Gastrocnemius medialis (tissue), 4 donors: ENCODE data around the gene PDCL3. TPM values are rescaled to one million over a fixed set of nuclear protein-coding genes. Genes with fewer than 3 reads are reported as not detected.

Source experiments
- ATAC-seq, 2 donors: fragments of 150-250 bp; one replicate each; pipeline ENCODE4 v1.9.1; 2016
- DNase-seq, 2 donors: peaks; one replicate each; pipeline ENCODE4 v3.0.0-alpha.2; 2019
- H3K27ac ChIP-seq, 4 donors: fragments of 200-600 bp; sonication (generic); 1 replicate in 1 of 4; 2 replicates in 3 of 4; pipeline ENCODE4 v1.5.1; 2016 to 2018; ENCODE audit warnings: mild to moderate bottlenecking in 2 of 4, moderate library complexity in 1 of 4
- H3K27me3 ChIP-seq, 3 donors: fragments of 200-600 bp; sonication (generic) in 2 of 3; 1 replicate in 1 of 3; 2 replicates in 2 of 3; pipeline versions ENCODE4 v1.5.1 to v1.6.0; 2016 to 2019; ENCODE audit warnings: mild to moderate bottlenecking in 1 of 3, moderate library complexity in 1 of 3
- H3K36me3 ChIP-seq, 2 donors: fragments of 200-600 bp; sonication (generic) in 1 of 2; one replicate each; pipeline ENCODE4 v1.5.1; 2017 to 2018
- H3K4me1 ChIP-seq, 2 donors: fragments of 200-600 bp; sonication (generic) in 1 of 2; one replicate each; pipeline ENCODE4 v1.5.1; 2016 to 2017; ENCODE audit warnings: mild to moderate bottlenecking in 2 of 2
- H3K4me3 ChIP-seq, 4 donors: fragments of 200-600 bp; sonication (generic) in 3 of 4; 1 replicate in 1 of 4; 2 replicates in 3 of 4; pipeline ENCODE4 v1.5.1; 2016 to 2019; ENCODE audit warnings: mild to moderate bottlenecking in 2 of 4
- H3K9me3 ChIP-seq, 3 donors: fragments of 200-600 bp; sonication (generic) in 2 of 3; 1 replicate in 1 of 3; 2 replicates in 2 of 3; pipeline ENCODE4 v1.5.1; 2016 to 2019
- POLR2A ChIP-seq, 2 donors: fragments of 450-650 bp; IDR thresholded peaks; one replicate each; pipeline ENCODE4 v1.6.1; 2017; ENCODE audit warnings: antibody characterized with exemption in 2 of 2, mild to moderate bottlenecking in 2 of 2, moderate library complexity in 2 of 2
- in situ Hi-C, 4 donors: fragments of 200-750 bp; cut with MboI; loops; one replicate each; pipeline versions ENCODE4 v1.15.0 to v1.8.0; 2017; ENCODE audit warnings: low sequenced_read_pairs in 4 of 4
- intact Hi-C: fragments of 100-400 bp; cut with DNase I; formaldehyde crosslinking; loops from one replicate; pipeline ENCODE4 v1.15.1; 2023; ENCODE audit warnings: low total_unique reads
- total RNA-seq, 4 donors: library from RNA; depleted of rRNA; stranded (reverse); fragments of >200 nt; gene quantifications; one replicate each; pipeline versions ENCODE4 v1.1.0 to v1.2.3, GENCODE V29; 2016
- TF ChIP-seq, protein P1 (sequence below), 5 experiments: fragments of 450-650 bp in 3 of 5; fragments of 200-600 bp in 2 of 5; sonication (generic) in 2 of 5; IDR thresholded peaks in 4 of 5; conservative IDR thresholded peaks in 1 of 5; 1 replicate in 4 of 5; 2 replicates in 1 of 5; pipeline ENCODE4 v1.5.1; 2016 to 2019; ENCODE audit warnings: antibody characterized with exemption in 5 of 5, mild to moderate bottlenecking in 3 of 5, moderate library complexity in 3 of 5

The PDCL3 gene
- total RNA-seq, 4 donors from 2014 or later, result 16.6 to 37.3 (median 27.8) TPM

DNA sequence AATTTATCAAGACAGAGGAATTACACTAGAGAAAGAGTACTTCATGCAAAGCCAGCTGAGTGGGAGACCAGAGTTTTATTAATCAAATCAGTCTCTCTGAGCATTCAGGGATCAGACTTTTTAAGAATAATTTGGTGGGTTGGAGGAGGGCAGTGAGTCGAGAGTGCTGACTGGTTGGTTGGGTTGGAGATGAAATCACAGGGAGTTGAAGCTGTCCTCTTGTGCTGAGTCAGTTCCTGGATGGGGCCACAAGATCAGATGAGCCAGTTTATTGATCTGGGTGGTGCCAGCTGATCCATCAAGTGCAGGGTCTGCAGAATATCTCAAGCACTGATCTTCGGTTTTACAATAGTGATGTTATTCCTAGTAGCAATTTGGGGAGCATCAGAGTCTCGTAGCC, 21.4 kb upstream of the PDCL3 start:
- TF ChIP-seq, protein P1, sequence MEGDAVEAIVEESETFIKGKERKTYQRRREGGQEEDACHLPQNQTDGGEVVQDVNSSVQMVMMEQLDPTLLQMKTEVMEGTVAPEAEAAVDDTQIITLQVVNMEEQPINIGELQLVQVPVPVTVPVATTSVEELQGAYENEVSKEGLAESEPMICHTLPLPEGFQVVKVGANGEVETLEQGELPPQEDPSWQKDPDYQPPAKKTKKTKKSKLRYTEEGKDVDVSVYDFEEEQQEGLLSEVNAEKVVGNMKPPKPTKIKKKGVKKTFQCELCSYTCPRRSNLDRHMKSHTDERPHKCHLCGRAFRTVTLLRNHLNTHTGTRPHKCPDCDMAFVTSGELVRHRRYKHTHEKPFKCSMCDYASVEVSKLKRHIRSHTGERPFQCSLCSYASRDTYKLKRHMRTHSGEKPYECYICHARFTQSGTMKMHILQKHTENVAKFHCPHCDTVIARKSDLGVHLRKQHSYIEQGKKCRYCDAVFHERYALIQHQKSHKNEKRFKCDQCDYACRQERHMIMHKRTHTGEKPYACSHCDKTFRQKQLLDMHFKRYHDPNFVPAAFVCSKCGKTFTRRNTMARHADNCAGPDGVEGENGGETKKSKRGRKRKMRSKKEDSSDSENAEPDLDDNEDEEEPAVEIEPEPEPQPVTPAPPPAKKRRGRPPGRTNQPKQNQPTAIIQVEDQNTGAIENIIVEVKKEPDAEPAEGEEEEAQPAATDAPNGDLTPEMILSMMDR (IDR thresholded peaks at IDR 0.05 in 4 of 5, conservative IDR thresholded peaks at IDR 0.05 in 1 of 5), result no peak
- no peak for TF ChIP-seq POLR2A (IDR thresholded peaks at IDR 0.05)
- H3K9me3 ChIP-seq, result no peaks in the 10 kb centered on the region
- H3K36me3 ChIP-seq, result no peaks in the 10 kb centered on the region
- no peak for ATAC-seq
- no peaks in the 10 kb centered on the region for H3K4me1 ChIP-seq
- intact Hi-C loops (no loop called here), in situ Hi-C loops (no loop called here)
- no peaks in the 10 kb centered on the region for H3K27me3 ChIP-seq
- H3K27ac ChIP-seq, result no peak overlapping the region
- H3K4me3 ChIP-seq, result no peak overlapping the region
- no peak for DNase-seq

DNA sequence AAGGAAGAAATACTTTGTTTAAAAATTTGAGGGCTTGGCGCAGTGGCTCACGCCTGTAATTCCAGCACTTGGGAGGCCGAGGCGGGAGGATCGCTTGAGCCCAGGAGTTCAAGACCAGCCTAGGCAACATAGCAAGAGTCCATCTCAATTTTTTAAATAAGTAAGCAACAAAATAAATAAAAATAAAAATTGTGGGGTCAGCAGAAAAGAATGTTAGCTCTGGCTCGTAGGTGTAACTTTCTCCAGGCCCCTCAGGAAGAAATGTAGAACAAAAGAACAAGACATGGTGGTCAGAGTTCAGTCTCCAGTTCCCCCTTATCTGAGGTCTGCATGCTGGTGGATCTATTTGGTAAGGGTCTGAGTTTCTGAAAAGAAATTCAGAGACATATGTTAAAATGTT, 20.4 kb upstream of the PDCL3 start:
- H3K4me1 ChIP-seq, result no peaks in the 10 kb centered on the region
- intact Hi-C loops (no loop called here), in situ Hi-C loops (no loop called here)
- no peak overlapping the region for H3K4me3 ChIP-seq
- no peaks in the 10 kb centered on the region for H3K36me3 ChIP-seq
- H3K27ac ChIP-seq, result no peak overlapping the region
- TF ChIP-seq, protein P1 (IDR thresholded peaks at IDR 0.05 in 4 of 5, conservative IDR thresholded peaks at IDR 0.05 in 1 of 5), result no peak
- no peak for TF ChIP-seq POLR2A (IDR thresholded peaks at IDR 0.05)
- H3K9me3 ChIP-seq, result no peaks in the 10 kb centered on the region
- DNase-seq (no peak), ATAC-seq (no peak)
- no peaks in the 10 kb centered on the region for H3K27me3 ChIP-seq

DNA sequence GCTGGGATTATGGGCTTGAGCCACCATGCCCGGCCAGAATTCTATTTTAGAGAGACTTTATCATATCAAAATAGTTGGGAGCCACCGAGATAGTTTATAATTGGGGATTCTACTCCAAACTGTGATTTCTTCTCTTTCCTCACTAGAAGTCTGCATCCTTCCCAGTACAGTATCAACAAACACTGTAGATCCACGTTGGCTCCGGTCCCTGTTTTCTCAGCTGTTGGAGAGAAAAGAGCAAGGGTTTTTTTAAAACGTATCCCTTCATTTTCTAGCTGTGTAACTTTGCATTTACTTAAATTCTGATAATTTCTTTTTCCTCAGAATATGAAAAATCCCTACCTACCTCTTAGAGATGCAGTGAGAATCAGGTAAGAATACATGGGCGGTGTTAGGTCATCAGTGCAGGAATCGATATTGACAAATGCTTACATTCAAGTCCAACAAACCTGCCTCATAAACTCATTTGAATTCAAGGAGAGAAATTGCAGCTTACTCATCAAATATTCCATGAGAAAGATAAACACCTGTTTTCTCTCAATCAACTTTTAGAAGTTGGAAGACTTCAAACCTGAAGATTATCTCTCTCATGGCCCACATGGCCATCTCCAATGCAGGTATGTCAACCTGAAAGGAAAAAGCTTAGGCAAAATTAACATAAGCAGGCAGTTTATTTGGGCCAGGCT, 17.7 kb upstream of the PDCL3 start:
- H3K36me3 ChIP-seq, result no peaks in the 10 kb centered on the region
- intact Hi-C loops, result no loop called here
- TF ChIP-seq, protein P1 (IDR thresholded peaks at IDR 0.05 in 4 of 5, conservative IDR thresholded peaks at IDR 0.05 in 1 of 5), result no peak
- TF ChIP-seq POLR2A (IDR thresholded peaks at IDR 0.05), result no peak

DNA sequence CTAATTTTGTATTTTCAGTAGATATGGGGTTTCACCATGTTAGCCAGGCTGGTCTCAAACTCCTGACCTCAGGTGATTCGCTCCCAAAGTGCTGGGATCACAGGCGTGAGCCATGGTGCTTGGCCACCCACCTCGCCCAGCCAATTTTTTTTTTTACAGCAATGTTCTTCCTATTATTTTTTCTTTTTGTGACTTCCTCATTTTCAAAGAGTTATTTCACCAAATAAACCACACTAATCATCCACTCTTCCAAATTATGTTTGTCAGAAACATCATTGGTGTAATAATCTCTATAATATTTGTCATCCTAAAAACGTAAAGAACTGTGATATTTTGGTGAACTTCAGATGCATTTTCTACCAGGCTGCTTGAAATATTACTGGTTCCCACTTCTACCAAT, 16.3 kb upstream of the PDCL3 start:
- TF ChIP-seq, protein P1 (IDR thresholded peaks at IDR 0.05 in 4 of 5, conservative IDR thresholded peaks at IDR 0.05 in 1 of 5), result no peak
- no peak for TF ChIP-seq POLR2A (IDR thresholded peaks at IDR 0.05)
- no peaks in the 10 kb centered on the region for H3K4me1 ChIP-seq
- H3K4me3 ChIP-seq, result no peak overlapping the region
- H3K9me3 ChIP-seq, result no peaks in the 10 kb centered on the region
- DNase-seq, result no peak
- in situ Hi-C loops, result no loop called here
- intact Hi-C loops, result no loop called here
- no peak for ATAC-seq
- no peaks in the 10 kb centered on the region for H3K27me3 ChIP-seq
- no peaks in the 10 kb centered on the region for H3K36me3 ChIP-seq
- no peak overlapping the region for H3K27ac ChIP-seq

More for the DNA sequence above, 17.7 kb upstream of the PDCL3 start:
- Histone ChIP-seq H3K9me3 (no peaks in the 10 kb centered on the region), H3K27me3 (no peaks in the 10 kb centered on the region), H3K27ac (no peak overlapping the region), H3K4me1 (no peaks in the 10 kb centered on the region), H3K4me3 (no peak overlapping the region)
- no peak for DNase-seq
- in situ Hi-C loops, result no loop called here
- ATAC-seq, result no peak

DNA sequence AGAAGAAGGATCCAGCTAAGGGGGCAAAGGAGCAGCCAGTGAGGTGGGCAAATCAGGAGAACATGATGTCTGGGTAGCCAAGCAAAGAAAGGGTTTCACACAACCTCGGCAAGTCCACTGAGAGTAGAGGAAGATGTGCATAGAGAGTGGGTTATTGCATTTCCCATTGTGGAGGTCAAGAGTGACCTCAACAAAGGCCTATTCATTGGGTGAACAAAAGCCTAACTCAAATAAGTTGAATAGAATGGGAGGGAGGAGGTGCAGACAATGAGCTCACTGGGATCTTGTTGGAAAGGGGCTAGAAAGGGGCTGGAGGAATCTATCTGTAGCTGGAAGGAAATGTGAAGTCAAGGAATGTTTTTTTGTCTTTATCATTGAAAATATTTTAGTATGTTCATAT, 14.0 kb upstream of the PDCL3 start:
- in situ Hi-C loops, result no loop called here
- no peak for ATAC-seq
- Histone ChIP-seq H3K9me3 (no peaks in the 10 kb centered on the region), H3K27me3 (no peaks in the 10 kb centered on the region), H3K4me1 (no peaks in the 10 kb centered on the region), H3K4me3 (no peak overlapping the region), H3K27ac (no peak overlapping the region), H3K36me3 (no peaks in the 10 kb centered on the region)
- TF ChIP-seq, protein P1 (IDR thresholded peaks at IDR 0.05 in 4 of 5, conservative IDR thresholded peaks at IDR 0.05 in 1 of 5), result no peak
- no peak for TF ChIP-seq POLR2A (IDR thresholded peaks at IDR 0.05)
- intact Hi-C loops, result no loop called here
- DNase-seq, result no peak
